NCI-H187 treated with DMSO at 0.1 percent for 48 hours (cell line): ENCODE data around the gene CLDN2.

ENCODE experiments used
- DNase-seq: peaks from one replicate; lab custom pipeline; 2025; lab: John Stamatoyannopoulos, UW

CLDN2 gene

DNA sequence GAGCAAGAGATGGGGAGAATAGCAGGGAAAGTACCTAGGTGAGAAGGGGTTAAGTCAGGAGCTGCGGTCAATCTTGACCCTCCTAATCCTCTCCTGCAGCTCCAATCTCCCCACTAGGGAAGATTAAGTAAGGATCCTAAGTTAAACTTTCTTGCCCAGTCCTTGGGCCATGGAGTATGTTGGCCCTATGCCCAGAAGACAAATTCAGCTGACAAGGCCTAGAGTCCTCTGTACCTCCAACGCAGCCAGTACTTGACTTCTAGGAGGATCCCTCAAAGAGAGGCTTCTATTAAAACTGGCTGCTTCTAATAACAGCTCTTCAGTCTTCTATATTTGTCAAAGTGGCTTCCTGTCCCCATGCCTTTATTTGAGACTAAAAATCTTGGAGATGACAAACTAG, 1.4 kb downstream of the CLDN2 start:
- no peak for DNase-seq

DNA sequence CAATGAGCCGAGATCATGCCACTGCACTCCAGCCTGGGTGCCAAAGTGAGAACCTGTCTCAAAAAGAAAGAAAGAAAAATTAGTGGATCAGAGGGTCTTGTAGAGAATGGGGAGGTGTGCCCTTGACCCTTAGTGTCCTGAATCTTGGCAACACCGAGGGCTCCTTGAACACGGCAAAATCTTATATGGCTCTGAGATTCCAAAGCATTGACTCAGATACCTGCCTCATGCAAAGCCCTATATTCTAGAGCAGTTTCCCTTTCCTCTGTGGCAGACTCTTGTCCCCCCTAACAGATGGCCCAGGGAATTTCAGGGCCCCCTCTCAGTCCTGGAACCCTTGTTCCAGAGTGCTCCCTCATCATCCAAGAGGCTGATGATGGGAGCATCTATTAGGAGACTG, 6.8 kb downstream of the CLDN2 start:
- no peak for DNase-seq

DNA sequence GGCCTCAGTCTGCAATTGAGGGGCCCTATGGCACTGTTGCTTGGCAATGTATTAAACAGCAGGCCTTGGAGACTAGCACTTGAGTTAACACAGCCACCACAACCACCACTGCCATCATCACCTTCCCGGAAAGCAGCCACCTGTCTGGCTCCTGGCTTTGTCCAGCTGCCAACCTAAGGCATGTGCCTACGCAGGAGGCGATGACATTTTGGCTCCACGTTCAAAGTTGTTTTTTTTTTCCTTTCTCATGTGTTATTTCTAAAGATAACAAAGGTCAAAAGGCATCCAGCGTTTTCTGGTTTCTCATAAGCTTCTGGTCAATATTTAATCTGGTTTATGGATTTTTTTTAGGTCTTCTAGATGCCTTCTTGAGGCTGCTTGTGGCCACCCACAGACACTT, 7.5 kb downstream of the CLDN2 start:
- no peak for DNase-seq

DNA sequence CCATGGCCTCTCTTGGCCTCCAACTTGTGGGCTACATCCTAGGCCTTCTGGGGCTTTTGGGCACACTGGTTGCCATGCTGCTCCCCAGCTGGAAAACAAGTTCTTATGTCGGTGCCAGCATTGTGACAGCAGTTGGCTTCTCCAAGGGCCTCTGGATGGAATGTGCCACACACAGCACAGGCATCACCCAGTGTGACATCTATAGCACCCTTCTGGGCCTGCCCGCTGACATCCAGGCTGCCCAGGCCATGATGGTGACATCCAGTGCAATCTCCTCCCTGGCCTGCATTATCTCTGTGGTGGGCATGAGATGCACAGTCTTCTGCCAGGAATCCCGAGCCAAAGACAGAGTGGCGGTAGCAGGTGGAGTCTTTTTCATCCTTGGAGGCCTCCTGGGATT, 8.0 kb downstream of the CLDN2 start:
- DNase-seq, result no peak

DNA sequence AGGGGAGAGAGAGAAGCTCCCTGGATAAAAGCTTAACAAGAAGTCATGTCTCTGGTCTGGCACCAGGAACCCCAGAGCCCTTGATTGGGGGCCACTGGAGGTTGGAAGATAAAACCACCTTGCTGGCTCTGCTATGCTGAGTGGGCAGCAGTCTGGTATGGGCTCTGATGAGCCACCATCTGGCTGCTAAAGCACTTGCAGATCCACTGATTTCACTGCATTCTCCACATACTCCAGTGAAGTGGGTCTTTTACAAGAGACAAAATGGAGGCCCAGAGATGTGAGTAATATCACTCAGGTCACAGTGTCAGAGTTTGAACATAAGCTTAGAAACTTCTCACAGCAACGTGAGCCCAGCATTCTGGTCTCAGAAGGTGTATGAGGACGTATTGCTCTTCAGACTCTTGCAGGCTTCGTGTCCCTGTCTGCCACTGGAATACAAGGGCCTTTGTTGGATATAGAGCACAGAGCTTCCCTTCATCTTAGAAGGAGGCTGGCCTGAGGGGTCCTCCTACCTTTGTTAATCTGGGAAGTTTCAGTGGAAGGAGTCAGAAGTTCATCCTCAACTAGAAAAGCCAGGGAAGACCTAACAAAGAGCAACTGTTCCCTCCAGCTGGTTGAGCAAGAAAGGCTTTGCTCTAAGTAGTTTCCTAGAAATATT, 11.8 kb downstream of the CLDN2 start:
- no peak for DNase-seq

DNA sequence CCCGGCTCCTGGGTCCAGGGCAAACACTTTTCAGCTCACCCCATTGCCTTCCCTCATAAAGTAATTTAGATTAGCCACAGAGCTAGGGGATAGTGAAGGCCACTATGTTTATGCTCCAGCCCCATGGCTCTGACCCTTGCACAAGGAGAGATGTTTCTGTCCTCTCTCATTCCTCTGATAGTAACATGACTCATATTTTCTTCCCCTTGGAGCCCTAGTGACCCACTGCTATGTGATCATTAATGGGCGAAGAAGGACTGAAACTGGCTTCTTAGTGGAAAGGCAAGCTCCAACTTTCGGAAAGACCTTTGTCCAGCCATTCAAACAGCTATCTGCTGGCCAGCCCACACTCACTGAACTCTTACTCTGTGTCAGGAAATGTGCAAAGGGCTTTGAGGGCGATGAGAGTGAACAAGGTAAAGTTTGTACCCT, 12.3 kb downstream of the CLDN2 start:
- no peak for DNase-seq

DNA sequence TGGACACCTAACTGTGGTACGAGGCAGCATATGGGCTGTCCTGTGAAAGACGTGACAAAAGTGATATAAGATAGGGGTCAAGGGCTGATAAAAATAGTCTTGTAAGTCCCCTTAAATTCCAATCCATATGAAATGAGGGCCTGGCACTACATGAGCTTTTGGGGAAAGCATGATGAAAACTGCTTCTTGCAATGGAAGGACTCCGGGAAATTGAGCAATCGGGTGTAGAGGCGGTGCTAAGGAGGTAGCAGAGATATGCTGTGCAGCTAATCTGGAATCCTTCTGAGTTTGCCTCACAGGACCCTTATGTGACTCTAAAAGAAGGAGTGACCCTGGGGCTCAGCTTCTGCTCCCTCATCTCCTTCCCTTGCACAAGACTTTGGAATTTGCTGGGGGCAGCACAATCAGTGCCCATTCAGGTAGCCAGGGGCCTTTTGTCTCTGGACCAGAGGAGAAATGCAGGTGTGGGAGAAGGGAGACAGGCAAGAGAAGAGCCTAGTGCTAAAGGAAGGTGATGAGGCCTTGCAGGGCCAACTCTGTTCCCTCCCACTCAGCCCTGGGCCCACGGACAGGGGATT, 12.8 kb downstream of the CLDN2 start:
- DNase-seq, result no peak

DNA sequence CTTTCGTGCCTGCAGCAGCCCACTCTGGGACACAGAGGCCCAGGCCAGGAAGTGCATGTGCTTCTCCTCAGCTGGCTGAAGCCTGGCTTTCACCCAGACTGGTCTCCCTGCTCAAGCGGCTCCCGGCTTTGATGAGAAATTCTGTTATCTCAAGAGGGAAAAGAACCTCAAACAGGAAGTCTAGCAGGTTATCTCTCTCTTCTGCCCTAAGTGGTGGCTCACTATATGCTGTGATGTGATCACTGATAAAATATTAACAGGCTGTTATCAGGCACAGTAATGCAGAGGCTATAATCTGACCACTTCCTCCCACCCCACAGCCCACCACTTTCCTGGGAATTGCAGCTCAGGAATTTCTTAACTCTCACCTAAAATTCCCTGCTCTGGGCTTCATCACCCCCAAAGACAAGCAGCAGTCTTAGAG, 13.3 kb downstream of the CLDN2 start:
- no peak for DNase-seq

DNA sequence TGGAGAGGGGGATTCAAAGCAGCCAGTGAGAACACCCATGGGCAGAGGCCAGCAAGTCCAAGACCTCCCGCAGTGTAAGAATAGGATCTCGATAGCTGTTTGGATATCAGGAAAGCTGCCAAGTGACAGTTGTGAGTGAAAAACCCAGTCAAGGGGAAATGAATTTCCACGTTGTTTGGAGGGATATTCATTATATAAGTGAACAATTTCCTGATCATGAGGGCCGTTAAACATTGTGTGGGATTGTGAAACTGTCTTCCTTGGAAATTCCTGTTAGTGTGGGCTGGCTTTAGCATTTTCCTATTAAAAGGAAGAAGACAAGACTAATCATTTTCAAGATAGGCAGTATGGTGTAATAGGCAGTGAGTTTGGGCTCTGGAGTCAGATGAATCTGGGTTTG, 15.0 kb downstream of the CLDN2 start:
- no peak for DNase-seq

DNA sequence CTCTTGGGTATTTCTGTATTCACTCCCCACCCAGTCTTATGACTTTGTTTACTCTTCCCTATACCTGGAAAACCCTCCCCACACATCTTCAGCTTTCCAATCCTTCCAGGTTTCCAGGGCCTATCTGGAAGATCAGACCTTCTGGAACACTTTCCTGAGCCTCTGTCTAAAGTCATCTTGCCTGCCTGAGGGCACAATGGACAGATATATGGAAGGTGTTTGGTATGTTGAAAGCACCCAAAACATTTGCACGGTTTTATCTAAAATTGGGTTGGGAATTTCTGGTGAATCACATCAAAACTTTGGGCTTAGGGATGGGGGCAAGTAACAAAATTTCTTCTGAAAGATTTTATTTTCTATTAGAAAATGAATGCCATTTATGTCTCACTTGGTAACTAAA, 16.0 kb downstream of the CLDN2 start:
- no peak for DNase-seq

DNA sequence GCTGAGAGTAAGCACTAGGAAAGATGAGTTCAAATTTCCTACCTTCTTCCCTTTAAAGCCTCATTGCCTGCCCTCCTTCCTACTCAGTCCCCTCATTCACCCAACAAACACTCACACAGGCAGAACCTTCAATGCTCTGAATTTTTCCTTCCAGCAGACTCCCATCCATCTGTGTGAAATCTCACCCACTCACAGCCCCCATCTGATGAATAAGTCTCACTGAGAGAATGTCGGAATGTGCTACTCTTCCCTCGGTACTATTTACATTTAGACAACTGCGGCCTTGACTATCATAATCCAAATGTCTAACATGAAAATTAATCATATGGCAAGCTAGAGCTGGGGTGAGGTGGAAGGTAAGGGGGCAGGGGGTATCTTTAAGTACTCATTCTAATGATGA, 19.4 kb downstream of the CLDN2 start:
- no peak for DNase-seq

DNA sequence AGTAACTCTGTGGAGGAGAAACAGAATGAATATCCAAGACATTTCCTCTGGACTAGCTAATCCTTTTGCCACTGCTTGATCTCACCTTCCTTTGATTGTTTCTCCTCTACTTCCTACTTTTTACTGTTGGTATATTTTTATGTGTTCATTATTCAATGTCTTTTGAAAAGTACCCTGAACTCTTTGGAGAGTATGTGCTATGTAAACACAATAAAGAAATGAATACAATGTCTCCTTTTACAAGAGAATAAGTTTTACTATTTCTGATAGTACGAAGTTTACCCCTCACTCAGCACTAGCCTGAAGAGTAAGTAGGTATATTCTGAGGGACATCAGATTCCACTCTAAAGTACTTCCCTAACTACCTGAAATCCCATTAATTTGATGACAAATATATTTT, 19.9 kb downstream of the CLDN2 start:
- no peak for DNase-seq

DNA sequence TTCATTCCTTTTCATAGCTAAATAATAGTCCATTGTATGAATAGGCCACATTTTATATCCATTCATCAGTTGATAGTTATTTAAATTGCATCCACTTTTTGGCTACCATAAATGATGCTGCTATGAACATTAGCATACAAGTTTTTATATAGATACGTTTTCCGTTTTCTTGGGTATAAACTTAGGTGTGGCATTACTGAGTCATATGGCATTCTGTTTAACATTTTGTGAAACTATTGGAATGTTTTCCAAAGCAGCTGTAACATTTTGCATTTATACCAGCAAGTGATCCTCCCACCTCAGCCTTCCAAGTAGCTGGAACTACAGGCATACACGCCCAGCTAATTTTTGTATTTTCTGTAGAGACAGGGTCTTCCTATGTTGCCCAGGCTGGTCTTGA, 26.3 kb downstream of the CLDN2 start:
- DNase-seq, result no peak

DNA sequence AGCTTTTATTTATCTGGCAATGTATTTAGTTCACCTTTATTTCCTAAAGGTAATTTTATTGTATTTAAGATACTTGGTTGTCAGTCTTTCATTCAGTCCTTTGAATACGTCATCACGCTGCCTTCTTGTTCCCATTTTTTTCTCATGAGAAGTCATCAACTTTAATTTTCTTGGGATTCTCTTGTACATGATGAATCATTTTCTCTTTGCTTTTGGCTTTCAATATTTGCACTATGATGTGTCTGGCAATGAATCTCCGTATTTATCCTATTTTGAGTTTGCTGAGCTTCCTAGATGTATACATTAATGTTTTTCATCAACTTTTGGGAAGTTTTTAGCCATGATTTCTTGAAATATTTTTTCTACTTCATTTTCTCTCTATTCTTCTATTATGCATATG, 28.4 kb downstream of the CLDN2 start:
- no peak for DNase-seq

DNA sequence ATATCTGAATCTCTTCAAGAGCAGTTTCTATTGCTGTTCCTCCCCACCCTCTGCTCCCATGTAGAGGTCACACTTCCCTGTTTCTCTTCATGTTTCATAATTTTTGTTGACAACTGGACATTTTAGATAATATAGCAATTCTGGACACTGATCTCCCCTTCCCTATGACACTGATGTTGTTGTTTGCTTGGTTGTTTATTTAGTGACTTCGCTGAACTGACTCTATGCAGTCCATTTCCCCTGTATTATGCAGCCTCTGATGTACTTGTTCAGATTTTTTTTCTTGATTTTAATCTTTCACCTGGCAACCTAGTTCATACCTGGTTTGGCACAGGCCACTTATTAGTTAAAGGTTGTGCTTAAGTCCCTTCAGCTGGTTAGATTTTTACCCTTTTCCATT, 29.2 kb downstream of the CLDN2 start:
- DNase-seq, result no peak

DNA sequence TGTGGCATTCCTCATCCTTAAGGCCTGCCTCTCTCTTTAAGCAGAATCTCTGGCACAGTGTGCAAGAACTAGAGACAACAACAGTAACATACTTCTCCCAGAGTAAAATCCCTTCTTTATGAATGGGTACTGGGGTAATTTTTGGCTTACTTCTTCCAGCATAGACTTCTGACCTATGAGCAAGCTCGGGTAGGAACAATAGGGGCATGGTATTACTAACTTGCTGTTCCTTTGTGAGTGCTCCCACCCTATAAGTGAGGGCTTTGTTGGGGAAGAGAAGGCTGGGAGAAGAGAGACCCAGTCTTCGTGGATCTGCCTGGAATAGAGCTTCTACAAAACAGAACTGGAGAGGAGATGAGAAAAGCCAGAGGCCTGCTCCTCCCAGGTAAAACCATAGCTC, 30.2 kb downstream of the CLDN2 start:
- DNase-seq, result no peak

DNA sequence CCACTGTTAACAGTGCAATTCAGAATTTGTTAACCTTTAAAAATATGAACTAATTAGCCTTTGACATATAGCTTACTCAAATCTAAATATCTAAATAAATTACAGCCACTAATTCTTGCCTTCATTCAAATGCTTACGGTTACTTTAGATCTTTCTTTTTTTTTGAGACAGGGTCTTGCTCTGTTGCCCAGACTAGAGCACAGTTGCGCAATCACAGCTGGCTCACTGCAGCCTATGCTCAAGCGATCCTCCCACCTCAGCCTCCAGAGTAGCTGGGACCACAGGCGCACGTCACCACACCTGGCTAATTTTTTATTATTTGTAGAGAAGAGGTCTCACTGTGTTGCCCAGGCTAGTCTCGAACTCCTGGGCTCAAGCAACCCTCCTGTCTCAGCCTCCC, 31.0 kb downstream of the CLDN2 start:
- DNase-seq, result no peak

DNA sequence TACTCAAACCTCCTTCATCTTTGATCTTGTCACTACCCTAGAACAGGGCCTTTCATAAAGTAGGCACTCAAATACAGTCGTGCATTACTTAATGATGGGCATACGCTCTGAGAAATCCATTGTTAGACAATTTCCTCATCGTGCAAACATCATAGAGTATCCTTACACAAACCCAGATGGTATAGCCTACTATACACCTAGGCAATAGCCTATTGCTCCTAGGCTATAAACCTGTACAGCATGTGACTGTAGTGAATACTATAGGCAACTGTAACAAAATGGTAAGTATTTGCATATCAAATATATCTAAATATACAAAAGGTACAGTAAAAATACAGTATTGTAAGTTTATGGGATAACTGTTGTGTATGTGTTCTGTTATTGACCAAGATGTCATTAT, 31.9 kb downstream of the CLDN2 start:
- DNase-seq, result no peak

DNA sequence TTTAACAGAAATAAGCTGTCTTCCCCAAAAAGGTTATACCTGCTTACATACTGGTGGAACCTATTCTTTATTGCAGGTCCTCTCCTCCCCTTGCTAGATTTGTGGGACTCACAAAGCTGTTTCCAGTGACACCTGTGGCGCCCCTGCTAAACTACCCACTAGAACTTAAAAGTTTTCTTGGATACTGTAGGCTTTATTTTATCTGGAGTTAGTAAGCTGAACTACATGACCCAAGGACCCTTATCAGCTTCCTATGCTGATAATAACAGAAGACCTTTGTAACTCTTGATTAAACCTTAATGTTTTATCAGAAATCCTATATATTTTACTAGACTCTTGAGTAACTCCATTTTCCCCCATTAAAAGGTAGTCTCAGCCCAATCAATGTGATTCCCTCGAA, 32.3 kb downstream of the CLDN2 start:
- DNase-seq, result no peak

DNA sequence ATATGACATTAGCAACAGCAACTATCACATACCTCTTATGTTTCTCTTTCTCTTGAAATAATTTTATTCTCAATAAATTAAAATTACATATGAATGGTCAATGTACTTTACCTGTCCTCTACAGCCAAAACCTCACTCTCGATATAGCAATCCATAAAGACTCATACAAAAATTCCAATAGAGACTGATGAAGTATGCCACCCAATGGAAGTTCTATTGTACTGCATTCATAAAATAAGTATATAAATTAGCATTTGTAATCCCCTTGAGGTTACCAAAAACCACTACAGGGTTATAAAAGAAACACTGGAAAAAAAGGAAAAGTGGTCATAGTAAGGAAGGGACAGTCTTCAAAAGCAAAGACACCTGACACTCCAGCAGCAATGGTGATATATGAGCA, 32.8 kb downstream of the CLDN2 start:
- DNase-seq, result no peak

DNA sequence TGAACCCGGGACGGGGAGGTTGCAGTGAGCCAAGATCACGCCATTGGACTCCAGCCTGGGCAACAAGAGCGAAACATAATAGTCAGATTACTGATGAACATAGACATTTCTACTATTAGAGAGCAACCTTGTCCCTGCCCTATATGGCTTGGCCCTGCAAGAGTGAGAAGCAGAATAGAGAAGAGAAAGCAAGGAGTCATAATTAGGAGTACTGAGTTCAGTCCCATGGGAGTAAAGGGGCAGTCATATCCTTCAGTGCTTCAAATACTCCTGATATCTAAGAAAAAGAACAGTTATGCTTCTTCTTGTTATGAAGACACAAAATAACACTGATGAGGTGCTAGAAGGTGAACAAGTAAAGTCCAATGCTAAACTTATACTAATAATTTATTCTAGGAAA, 33.8 kb downstream of the CLDN2 start:
- DNase-seq, result no peak

DNA sequence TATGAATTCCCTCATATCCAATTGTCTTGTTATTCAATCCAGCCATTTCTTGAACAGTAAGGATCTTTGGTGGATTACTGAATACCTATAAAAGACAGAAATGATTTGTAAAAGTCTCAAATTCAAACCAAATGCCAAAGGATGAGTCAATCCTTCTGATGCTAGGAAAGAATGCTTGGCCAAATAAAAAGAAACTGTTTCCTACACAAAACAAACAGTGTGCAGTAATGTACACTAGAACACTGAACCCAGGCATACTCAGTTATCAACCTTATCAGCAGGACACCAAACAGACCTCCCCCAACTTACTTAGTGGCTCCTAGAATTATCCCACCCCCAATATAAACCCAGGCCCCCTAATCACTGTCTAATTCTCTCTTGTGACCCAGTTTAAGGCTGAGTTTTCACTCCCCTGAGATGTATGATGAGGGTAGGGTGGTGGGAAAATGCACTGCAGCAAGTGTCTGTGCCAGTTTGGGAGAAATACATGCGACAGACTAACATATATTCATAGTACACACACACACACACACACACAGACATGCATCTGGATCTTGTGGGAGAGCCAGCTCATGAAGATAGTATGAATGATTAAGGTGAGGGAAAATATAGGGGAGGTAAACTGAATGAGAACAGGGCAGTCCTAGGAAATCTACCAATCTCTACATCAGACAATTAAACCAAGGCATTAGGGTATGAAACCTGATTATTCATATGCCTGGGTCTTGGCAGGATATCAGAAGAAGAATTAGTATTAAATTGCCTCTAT, 35.0 kb downstream of the CLDN2 start:
- DNase-seq, result no peak

DNA sequence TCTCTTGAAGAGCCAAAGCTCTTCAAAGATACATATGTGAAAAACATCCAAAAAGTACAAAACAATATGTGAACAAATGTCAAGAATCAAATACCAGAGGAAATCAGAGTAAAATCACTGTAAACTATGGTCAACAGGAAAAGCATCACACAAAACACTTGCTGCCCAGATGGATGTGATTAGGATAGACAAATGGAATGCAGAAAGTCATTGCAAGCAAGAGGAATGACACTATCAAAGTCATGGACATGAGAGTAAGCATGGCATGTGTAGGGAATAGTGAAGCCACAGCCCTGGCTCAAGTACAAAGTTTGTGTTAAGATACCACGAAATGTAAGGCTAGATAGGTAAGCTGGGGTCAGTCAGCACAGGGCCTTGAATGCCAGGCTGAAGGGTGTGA, 37.7 kb downstream of the CLDN2 start:
- DNase-seq, result no peak

DNA sequence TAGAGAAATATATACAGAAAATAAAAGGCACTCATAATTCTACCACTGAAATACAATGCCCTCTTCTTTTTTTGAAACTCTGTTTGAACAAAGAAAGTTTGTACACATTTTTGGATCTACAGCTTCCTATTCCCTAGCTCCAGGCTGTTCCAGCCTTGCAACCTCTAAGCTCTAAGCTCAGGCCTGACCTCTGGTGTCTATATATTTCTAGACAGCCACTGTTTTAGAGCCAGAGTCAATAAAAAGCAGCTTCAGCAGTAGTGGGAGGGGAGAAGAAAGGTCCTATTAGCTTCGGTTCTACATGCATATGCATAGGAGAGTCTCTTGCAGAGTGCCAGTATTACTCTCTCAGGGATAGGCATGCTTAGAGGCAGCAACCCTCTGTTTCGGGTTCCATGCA, 39.7 kb downstream of the CLDN2 start:
- no peak for DNase-seq
